ENCODE measurements around the gene NHERF2.
A peak's percentile ranks its signal among the peaks of the same experiment; 100 is the strongest.
"Not testable (repeated sequence)": the region's sequence is repeated elsewhere in the genome, so short reads cannot be mapped to it uniquely, and the experiment has no call there.

NHERF2 gene

DNA sequence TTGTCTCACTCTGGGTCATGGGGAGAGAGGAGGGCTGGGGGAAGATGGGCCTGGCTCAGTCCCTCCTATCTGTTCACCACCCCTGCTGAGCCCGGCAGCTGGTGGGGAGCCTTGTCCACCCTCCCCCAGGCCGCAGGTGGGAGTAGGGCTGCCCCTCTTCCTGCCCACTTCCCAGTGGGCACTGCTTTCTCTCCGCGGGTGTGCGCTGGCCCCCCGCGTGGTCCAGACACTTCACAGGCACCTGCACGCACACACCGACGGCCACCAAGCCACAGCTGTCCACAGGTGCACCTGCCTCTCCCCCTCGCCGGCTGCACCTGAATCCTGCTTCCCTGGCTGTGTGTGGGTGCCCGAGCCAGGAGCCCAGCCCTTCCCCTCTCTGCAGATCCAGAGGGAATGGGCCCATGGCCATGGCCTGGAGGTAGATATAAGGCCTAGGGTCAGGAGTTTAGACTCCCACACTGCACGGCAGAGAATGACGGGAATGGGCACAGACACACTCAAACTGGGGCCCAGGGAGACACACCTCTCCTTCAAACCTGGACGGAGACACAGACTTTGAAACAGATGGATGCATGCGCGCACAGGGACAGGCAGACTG is 2.0 kb downstream of the NHERF2 start:
- DNase-seq, result no peak

DNA sequence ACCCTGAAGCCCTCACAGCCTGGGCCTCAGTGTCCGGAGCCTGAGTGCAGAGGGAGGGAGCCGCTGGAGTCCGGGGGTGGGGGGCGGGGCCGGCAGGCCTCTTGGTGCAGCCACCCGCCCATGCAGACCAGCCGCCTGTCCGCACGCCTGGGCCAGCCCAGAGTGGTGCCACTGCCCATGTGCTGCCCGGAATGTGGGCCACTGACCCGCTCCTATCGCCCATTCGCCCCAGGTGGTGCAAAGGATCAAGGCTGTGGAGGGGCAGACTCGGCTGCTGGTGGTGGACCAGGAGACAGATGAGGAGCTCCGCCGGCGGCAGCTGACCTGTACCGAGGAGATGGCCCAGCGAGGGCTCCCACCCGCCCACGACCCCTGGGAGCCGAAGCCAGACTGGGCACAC is 2.6 kb downstream of the NHERF2 start:
- DNase-seq, result no peak

DNA sequence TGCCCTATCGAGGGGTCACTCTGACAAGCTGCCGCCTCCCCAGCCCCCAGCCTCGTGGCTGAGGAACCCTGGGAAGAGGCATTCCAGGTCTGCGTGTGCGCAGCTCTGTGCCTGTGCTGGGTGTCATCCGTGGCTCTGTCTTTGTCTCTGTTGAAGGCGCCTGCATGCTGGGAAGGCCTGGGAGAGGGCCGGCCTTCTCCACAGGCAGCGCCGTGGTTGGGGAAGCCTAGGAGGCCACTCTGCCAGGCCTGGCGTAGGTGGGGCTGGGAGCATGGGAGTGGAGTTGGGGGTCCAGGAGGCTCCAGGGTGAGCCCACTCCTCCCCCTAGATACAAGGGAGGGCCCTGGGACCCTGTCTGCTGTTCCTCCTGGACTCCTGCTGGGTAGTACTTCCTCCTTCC is 3.3 kb downstream of the NHERF2 start:
- no peak for DNase-seq

DNA sequence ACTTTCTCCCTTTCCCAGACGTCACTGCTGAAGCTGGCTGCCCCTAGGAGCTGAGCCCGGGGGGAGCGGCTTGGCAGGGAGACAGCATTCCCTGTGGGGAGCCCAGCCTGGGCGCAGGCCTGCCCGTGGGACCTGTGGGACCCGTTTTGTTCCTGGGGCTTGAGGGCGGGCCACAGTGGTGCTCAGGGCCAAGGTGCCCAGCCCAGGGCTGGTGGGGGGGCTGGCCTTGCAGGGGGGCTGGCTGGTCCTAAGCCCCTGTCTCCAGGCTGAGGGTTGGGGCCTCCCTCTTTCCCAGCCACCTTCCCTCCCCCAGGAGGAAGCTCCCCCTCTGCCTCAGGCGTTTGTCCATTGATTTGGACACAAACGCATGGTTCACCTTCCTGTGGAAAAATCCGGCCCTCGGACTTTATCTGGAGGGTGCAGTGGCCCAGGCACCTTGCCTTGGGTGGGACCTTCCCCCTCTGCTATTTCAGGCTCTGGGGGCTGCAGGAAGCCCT is 4.4 kb downstream of the NHERF2 start:
- no peak for DNase-seq

DNA sequence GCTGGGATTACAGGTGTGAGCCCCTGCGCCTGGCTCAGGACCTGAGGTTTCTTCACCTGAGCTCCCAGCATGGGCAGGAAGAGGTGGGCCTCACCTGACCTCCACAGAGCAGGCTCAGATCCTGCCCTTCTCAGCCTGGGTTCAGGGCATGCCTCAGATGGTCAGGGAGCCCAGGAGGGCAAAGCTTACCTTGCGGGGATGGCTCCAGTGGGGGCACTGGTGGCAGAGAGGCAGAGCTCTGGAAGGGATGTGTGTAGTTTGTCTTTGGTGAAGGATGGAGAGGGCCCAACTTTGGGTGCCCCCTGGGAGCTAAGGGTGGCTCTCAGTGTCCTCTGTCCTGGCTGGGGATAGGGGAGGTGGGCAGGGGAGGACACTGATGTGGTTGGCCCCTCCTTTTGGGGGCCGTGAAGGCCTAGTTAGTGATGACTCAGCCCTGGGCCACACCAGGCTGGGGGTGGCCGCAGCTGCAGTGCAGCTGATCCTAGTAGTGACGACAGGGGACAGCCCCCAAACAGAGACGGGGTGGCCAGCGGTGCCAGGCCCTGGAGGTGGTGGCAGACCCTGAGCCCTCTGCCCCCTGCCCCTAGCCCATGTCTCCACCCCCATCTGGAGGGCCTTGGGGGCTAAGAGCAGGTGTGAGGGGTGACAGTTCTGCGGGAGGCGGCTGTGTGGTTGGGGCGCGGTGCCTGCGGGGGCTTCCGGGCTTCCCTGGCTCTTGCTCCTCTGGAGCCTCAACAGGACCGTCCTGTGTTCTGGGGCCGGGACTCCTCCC is 5.8 kb downstream of the NHERF2 start:
- no peak for DNase-seq

DNA sequence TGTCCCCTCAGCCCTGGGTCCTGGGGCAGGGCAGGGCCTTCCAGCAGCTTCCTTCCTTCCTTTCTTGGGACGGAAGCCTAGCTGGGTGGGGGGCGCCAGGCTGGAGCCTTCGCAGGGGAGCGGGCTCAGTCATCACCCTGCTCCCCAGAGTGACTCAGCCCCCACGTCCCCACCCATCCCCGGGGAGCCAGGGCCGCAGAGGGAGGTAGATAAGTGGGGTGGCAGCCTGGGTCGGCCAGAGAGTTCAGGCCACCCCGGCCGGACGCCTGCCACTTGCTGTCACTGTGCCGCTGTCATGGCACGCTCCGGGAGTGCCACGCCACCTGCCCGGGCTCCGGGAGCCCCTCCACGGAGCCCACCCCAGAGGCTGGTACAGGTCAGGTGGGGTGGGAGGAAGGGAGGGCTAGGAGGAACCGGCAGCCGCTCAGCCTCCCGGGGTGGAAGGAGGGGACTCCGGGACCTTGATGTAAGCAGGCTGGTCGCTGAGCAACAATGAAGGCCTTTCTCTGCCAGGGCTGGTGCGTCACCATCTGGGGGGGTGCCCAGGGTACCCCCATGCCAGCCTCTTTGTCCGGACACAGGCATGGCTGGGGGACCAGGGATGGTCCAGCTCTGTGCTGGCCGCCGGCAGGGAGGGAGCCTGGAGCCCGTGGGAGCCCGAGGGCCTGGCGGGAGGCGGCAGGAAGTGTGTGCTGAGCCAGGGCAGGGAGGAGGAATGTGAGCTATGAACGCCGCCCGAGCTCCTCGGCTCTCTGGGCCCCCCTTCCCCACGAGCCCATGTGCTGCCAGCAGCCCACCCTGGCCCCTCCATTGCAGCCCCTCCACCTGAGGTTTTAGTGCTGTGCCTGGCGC is 6.6 kb downstream of the NHERF2 start:
- peak; percentile 71 for DNase-seq

DNA sequence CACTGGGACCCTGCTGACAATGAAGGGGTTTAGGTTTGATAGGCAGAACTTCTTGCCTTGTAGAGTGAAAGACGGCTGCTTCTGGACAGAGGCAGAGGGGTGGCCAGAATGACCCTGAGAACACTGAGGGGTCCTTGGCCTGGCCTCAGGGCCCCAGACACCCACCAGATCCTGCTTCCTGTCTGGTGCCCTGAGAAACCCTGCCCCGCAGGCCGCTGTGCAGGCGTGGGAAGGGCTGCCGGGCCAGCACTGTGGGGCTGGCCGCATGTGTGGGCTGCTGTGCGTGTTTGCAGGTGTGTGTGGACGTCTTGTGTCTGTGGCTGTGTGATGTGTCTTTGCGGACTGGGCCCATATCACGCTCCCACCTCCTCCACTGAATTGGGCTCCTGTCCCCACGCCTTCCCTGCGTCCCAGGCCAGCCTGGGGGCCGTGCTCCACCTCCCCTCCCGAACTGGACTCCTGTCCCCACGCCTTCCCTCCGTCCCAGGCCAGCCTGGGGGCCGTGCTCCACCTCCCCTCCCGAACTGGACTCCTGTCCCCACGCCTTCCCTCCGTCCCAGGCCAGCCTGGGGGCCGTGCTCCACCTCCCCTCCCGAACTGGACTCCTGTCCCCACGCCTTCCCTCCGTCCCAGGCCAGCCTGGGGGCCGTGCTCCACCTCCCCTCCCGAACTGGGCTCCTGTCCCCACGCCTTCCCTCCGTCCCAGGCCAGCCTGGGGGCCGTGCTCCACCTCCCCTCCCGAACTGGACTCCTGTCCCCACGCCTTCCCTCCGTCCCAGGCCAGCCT is 7.4 kb downstream of the NHERF2 start:
- DNase-seq, result not testable (repeated sequence)

DNA sequence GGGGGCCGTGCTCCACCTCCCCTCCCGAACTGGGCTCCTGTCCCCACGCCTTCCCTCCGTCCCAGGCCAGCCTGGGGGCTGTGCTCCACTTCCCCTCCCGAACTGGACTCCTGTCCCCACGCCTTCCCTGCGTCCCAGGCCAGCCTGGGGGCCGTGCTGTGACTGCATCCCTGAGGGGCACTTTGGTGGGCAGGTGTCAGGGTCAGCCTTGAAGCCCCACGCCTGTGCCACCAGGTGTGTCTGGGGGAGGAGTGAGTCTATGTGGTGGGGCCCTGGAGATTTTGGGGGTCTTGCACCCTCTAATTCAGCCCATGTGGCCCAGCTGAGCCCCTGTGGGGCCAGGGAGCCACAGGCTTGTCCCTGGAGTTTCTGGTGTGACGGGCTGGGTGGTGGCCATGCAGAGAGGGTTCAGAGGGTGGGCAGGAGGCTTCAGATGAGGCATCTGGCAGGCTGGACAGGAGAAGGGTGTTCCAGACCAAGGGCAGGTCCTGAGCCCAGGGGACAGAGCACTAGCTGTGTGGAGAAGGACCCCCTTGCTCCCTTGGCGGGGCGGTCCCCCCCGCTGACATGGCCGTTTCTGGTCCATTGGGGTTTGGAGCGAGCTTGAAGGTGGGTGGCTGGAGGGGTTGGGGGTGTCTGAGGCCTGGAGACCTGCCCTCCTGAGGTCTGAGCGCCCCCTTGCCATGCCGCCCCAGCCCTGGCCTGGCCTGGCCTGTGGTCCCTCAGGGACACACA is 8.2 kb downstream of the NHERF2 start:
- DNase-seq, result no peak

DNA sequence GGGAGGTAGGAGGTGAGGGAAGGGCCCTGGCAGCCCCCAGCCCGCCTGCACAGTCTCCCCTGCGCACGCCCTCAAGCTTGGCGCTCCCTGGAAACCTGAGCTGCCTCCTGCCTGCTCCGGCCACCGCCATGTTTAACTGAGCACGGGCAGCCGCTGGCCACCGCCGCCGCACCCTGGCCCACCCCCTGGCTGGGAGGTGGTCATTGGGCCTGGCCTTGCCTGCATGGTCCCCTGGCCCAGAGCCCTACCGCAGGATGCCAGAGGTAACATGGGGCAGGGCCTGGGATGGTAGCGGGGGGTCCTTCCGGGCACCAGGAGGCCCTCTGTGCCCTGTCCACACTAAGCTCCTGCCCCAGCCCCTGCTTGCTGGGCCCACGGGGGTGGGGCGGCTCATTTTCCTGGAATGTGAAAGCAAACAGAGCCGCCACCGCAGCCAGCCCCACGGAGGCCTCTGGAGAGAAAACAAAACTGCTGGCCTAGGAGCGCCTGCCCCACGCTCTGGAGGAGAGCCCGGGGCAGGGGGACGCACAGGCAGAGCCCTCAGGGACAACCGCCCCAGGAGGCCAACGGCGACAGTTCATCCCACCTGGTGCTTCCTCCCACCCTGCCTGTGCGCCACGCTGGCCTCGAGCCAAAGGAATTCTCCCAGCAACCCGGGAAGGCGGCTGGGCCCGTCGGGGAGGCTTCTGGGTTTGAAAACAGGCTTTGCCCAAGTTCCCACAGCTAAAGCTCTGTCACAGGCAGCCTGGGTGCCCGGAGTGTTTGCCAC is 8.9 kb downstream of the NHERF2 start:
- DNase-seq, result peak; percentile 69

DNA sequence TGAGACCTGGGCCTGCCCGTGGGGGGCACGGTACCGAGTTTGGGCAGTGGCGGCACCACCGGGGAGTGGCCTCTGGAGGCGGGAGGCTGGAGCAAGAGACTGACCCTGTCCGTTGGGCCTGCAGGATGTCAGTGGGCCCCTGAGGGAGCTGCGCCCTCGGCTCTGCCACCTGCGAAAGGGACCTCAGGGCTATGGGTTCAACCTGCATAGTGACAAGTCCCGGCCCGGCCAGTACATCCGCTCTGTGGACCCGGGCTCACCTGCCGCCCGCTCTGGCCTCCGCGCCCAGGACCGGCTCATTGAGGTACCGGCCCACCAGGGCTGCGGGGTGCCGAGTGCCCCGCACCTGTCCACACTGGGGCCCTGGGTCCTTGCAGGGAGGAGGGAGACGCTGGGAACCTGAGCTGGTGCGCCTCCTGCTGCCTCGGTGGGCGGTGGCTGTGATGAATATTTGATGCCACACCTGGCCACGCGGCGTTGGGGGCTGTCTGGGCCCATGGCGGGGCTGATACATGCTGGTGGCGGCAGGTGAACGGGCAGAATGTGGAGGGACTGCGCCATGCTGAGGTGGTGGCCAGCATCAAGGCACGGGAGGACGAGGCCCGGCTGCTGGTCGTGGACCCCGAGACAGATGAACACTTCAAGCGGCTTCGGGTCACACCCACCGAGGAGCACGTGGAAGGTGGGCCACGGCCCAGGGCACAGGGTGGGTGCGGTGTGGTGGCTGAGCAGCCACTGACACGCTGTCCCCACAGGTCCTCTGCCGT is 9.7 kb downstream of the NHERF2 start:
- no peak for DNase-seq

DNA sequence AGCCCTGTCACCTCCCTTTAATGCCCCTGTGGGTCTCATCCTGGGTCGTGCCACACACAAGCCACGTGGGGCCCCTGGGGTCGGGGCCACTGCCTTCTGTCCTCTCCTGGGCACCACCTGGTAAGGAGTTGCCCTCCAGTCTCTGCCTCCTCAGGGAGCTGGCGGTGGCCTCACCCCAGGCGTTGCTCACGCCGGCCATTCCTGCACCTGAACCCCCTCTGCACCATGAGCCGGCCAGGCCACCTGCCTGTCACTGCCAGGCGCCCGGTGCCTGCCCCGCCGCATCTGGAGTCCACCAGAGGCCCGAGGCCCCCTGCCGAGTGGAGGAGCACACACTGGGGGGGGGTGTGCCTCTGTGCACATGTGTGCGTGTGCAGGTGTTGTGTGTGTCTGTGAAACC is 10.4 kb downstream of the NHERF2 start:
- DNase-seq, result no peak

DNA sequence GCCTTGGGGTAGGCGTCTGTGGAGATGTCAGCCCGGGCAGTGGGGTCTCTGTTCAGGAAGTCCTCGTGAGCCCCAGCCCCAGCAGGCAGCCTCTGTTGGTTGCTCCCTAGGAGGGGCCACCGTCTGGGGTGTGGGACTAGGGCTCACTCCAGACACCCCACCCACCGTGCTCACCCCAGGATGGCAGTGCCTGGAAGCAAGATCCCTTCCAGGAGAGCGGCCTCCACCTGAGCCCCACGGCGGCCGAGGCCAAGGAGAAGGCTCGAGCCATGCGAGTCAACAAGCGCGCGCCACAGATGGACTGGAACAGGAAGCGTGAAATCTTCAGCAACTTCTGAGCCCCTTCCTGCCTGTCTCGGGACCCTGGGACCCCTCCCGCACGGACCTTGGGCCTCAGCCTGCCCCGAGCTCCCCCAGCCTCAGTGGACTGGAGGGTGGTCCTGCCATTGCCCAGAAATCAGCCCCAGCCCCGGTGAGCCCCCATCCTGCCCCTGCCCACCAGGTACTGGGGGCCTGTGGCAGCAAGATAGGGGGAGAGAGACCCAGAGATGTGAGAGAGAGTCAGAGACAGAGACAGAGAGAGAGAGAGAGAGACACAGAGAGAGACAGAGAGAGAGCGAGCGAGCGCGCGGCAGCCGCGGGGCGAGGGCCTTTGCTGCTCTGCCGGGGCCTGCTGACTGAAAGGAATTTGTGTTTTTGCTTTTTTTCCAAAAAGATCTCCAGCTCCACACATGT is 11.1 kb downstream of the NHERF2 start:
- DNase-seq, result no peak

DNA sequence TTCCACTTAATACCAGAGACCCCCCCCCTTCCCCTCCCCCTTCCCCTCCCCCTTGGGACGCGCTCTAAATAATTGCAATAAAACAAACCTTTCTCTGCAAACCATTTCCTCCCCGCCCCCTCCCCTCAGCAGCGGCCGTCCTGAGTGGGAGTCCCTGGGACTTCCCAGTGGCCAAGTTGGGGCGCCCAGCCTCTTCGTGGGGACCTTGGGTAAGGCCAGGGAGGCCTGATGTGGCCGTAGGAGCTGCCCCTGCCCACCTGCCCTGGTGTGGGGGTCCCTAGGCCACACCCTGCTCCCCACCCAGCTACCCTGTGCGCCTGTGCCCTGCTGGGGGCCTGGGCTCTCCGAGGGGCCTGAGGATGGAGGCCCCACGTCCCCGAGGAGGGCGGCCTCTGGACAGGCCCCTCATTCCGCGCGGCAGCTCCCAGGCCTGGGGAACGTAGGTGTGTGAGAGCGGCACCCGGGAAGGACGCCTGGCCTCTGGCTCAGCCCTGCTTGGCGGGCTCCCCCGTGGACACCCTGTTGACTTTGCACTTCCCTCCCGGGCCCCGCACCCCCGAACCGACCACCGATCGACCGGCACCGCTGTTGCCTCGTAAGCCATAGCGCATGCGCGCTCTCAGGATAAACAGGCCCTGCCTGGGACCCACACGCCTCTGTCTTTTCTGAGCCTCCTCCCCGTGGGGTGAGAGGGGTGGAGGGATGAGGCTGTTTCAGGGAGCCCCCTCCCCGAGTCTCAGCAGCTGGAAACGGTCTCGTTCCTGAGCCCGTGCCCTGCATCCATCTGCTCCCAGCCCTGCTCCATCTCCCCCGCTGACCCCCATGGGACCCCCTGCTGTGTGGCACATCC is 11.9 kb downstream of the NHERF2 start:
- DNase-seq, result peak; percentile 71

DNA sequence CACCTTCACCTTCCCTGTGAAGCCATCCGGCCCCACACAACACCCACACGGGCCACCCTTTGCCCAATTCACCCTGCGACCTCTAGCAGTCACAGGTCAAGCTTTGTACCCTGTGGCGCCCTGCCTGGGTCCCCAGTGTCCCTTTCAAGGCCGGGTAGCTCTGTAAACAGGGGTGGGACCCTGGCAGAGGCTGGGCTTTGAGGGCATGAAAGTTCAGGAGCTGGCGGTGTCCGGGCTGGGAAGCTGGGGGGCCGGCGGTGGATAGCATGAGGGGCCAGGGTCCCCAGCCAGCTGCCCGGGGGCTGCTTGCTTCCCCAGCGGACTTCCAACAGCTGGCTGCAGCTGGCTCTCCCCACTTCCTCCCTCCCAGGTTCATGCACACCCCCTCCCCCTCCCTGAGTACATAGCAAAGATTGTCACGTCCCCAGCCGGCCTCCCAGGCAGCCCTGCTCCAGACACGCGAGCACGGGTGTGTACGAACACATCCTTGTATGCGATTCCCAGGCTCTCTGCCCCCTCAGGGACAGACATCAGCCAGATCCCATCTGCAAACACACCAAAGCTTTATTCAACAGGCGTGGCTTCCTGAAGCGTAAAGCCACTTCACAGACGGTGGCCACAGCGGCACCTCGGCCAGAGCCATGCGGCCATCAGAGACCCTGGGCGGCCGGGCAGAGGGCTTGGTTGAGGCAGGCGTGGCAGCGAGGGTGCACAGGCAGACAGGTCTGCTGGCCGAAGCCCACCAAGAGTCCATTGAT is 12.8 kb downstream of the NHERF2 start:
- peak; percentile 85 for DNase-seq

DNA sequence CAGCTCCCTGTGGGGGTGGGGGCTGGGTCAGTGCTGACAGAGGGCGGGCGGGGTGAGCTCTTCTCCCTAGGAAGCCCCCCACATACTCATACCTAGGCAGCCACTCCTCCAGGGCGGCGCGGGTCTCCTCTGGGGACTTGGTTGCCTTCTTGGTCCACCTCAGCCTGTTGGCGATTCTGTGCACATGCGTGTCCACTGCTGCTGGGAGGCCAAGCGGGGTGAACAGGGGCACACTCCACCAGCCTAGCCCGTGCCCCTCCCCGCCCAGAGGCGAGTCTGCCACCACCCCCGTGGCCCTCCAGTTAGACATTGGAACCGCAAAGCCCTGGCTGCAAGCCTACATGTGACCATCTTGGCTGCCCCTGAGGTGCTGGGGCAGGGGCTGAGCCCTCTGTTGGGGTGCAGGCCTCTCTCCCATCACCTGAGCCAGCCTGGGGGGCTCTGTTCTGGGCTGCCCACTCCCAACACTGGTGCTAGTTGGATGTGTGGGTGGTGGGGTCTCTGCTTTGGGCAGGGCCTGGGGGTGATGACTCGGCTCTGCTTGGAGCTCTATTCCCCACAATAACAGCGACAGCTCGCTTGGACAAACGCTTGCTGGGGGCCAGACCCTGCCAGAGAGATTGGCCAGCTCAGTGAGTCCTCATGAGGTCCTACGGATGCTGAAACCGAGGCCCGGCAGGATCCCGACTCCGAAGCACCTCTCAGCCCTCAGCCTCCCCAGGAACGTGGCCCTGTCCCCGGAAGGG is 13.5 kb downstream of the NHERF2 start:
- DNase-seq, result no peak

DNA sequence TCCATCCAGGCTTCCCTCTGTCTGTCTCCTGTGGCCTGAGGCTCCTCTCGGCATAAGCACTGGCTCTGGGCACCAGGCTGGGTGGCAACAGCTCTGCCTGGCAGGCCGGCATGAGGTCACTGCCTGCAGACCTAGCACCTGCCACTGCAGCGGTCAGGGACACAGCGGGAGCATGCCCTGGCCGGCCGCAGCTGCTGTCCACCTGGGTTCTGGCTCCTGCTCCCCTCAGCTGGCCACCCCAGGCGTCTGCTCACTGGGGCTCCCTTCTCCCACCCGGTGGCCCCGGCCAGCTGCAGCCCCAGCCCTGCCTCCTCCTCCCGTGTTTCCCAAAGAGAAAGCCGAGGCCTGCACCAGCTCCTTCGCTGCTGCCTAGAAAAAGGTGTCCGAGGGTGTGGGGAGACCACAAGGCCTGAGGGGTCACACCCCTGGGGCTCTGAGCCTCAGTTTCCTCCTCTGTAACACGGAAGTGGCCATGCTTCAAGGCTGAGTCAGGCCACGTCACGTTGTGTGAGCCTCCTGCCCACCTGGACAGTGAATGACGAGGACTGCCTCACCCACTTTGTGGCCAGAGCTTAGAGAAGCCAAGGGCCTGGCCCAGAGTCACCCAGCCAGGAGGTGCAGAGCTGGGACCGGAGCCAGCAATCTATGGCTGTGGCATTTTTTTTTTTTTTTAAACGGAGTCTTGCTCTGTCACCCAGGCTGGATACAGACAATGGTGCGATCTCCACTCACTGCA is 14.3 kb downstream of the NHERF2 start:
- no peak for DNase-seq

All from eye (tissue), 1 donor.